Activated CD4-positive, alpha-beta T cell treated with anti-CD3 and anti-CD28 coated beads for 36 hours (primary cell): ENCODE measurements around the gene CACNG3. TPM values are rescaled to one million over a fixed set of nuclear protein-coding genes. Genes with fewer than 3 reads are reported as not detected.

Experiments used
- ATAC-seq: fragments of 200-7000 bp; cut with Tn5 transposase; one replicate; pipeline ENCODE4 v1.10.0; 2021; ENCODE audit warnings: mild to moderate bottlenecking, moderate library complexity
- CTCF ChIA-PET: fragments of 350-600 bp; sonication (Branson Sonifier 250); formaldehyde crosslinking; loops from one replicate; lab custom pipeline; 2021; ENCODE audit warnings: antibody characterized with exemption; lab: Charles Lee
- POLR2A ChIA-PET: fragments of 350-600 bp; sonication (Branson Sonifier 250); formaldehyde crosslinking; loops from one replicate; lab custom pipeline; 2021; ENCODE audit warnings: antibody characterized with exemption, inconsistent platforms; lab: Charles Lee
- DNase-seq: peaks from one replicate; pipeline ENCODE4 v3.0.0-alpha.2; 2020
- H3K27ac Mint-ChIP-seq: one replicate; pipeline ENCODE4 v1.8.0; 2021; ENCODE audit warnings: mixed read lengths
- H3K27me3 Mint-ChIP-seq: one replicate; pipeline ENCODE4 v1.8.0; 2021; ENCODE audit warnings: mixed read lengths
- H3K36me3 Mint-ChIP-seq: one replicate; pipeline ENCODE4 v1.8.0; 2021; ENCODE audit warnings: low read depth, mixed read lengths
- H3K4me1 Mint-ChIP-seq: one replicate; pipeline ENCODE4 v1.8.0; 2021; ENCODE audit warnings: mixed read lengths
- H3K4me3 Mint-ChIP-seq: one replicate; pipeline ENCODE4 v1.8.0; 2021; ENCODE audit warnings: mild to moderate bottlenecking, moderate library complexity, mixed read lengths
- H3K9me3 Mint-ChIP-seq: one replicate; pipeline ENCODE4 v1.8.0; 2021; ENCODE audit warnings: low read depth, mixed read lengths
- intact Hi-C, 2 experiments: fragments of 100-400 bp; cut with DNase I in 1 of 2; cut with micrococcal nuclease in 1 of 2; formaldehyde crosslinking; loops; one replicate each; pipeline versions ENCODE4 v1.14.2 to v1.15.1; 2022 to 2024; cut with DNase I, micrococcal nuclease
- total RNA-seq, 2 experiments: library from RNA; stranded (reverse); gene quantifications; one replicate each; pipeline ENCODE4 v1.2.3, GENCODE V29; 2021

The CACNG3 gene
- total RNA-seq, 2 experiments from 2014 or later, result not detected

DNA sequence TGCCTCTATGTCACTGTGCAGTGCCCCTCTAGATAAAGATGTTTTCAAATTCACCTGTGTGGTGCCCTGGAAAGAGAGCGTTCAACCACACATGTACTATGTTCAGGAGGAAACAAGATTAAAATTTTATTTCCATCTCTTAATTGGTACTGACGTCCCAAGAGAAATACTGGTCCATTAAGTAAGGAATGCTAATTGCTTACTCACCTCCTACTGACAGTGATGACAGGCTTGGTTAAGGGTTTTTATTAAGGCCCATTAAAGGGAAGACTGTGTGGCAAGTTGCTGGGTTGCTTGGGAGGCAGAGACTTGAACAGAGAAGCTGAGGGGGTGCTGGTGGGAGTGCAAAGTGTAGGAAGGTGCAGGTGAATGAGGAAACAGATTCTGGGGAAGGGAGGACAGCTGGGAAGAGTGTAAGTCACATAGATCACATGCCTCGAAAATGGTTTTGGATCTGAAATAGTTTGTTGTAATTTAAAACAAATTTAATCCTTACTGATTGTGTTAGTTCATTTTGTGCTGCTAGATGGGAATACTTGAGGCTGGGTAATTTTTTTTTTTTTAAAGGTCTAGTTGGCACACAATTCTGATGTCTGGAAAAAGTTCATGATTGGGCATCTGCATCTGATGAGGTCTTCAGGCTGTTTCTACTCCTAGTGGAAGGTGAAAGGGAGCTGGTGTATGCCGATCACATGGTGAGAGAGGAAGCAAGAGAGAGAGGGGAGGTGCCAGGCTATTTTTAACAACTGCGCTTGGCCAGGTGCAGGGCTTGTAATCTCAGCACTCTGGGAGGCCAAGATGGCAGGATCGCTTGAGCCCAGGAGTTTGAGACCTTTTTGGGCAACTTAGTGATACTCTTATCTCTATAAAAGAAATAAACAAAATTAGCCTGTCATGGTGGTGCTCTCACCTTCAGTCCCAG lies 140.5 kb downstream of the CACNG3 start:
- no peak overlapping the region for H3K4me3 Mint-ChIP-seq
- ATAC-seq (no peak), DNase-seq (no peak)
- no peaks in the 10 kb centered on the region for H3K4me1 Mint-ChIP-seq
- H3K27ac Mint-ChIP-seq, result no peak overlapping the region
- H3K36me3 Mint-ChIP-seq, result no peaks in the 10 kb centered on the region
- no peaks in the 10 kb centered on the region for H3K9me3 Mint-ChIP-seq
- ChIA-PET CTCF (no interaction called here), POLR2A (interaction anchor here (0.5 to 0.7 kb wide), 2 partner anchors 9 to 492 kb away, joined by 3 to 4 read pairs; no protein-coding TSS in a partner anchor)
- H3K27me3 Mint-ChIP-seq, result peaks cover 29% of the 10 kb centered on the region
- intact Hi-C loops, result no loop called here

DNA sequence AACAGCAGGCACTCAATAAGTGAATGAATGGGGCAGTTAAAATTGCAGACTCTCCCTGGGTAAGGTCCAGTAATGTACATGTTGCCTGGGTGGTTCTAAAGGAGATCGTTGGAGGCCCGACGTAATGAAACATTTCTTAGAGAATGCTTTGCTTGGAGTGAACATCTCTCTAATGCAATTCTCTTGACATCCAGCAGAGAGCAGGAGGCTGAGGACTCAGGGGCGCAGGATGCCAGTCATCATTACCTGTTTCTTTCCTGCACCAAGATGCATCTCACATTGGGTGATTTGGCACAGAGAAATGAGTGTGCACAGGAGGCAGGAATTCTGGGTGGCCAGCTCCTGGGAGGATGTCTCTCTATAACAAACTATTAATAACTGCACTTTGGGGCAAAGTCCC lies 152.9 kb downstream of the CACNG3 start:
- ChIA-PET POLR2A (no interaction called here), CTCF (no interaction called here)
- no peak overlapping the region for H3K4me3 Mint-ChIP-seq
- intact Hi-C loops, result no loop called here
- H3K27me3 Mint-ChIP-seq, result peaks cover 8% of the 10 kb centered on the region
- ATAC-seq, result no peak
- H3K27ac Mint-ChIP-seq, result no peak overlapping the region
- DNase-seq, result peak; percentile 6
- no peaks in the 10 kb centered on the region for H3K9me3 Mint-ChIP-seq
- no peaks in the 10 kb centered on the region for H3K36me3 Mint-ChIP-seq
- H3K4me1 Mint-ChIP-seq, result no peaks in the 10 kb centered on the region
